GM19238 (cell line): Measurements from ENCODE around the gene RIN3.
A peak's percentile ranks its signal among the peaks of the same experiment; 100 is the strongest.

ENCODE experiments used
- DNase-seq: peaks from one replicate; pipeline ENCODE4 v3.0.0; 2011; ENCODE audit warnings: low spot score; ENCODE audit not compliant: insufficient read length

RIN3 gene

GRCh38 chr14:92510972-92511371, 2.6 kb upstream of the RIN3 start:
- DNase-seq: no peak

- DNase-seq: no peak
Observed at GRCh38 chr14:92511453-92512238, 1.9 kb upstream of the RIN3 start.

- DNase-seq: no peak
Observed at GRCh38 chr14:92512807-92513203, 776 bp upstream of the RIN3 start.

GRCh38 chr14:92513966-92514843, 624 bp downstream of the RIN3 start:
- peak; percentile 58 for DNase-seq

- no peak for DNase-seq
Observed at GRCh38 chr14:92514844-92515514, 1.4 kb downstream of the RIN3 start.

GRCh38 chr14:92515546-92516343, 2.2 kb downstream of the RIN3 start:
- DNase-seq: no peak

GRCh38 chr14:92516344-92516965, 2.9 kb downstream of the RIN3 start:
- DNase-seq: no peak

GRCh38 chr14:92516966-92517506, 3.5 kb downstream of the RIN3 start:
- DNase-seq: no peak

GRCh38 chr14:92517761-92518160, 4.2 kb downstream of the RIN3 start:
- no peak for DNase-seq

- DNase-seq: no peak
Observed at GRCh38 chr14:92519246-92520101, 5.9 kb downstream of the RIN3 start.

- DNase-seq: no peak
Observed at GRCh38 chr14:92520102-92521057, 6.8 kb downstream of the RIN3 start.

GRCh38 chr14:92521058-92521415, 7.5 kb downstream of the RIN3 start:
- DNase-seq: no peak

GRCh38 chr14:92523752-92524151, 10.2 kb downstream of the RIN3 start:
- no peak for DNase-seq

GRCh38 chr14:92524602-92525185, 11.1 kb downstream of the RIN3 start:
- DNase-seq: no peak

GRCh38 chr14:92525322-92526095, 11.9 kb downstream of the RIN3 start:
- no peak for DNase-seq

GRCh38 chr14:92527721-92528120, 14.1 kb downstream of the RIN3 start:
- DNase-seq: no peak

- DNase-seq: no peak
Observed at GRCh38 chr14:92528486-92529100, 15.0 kb downstream of the RIN3 start.
